Measurements from ENCODE around the gene GALNT10.
A peak's percentile ranks its signal among the peaks of the same experiment; 100 is the strongest.

The GALNT10 gene

GRCh38 chr5:154405078-154405792, 214.7 kb downstream of the GALNT10 start:
- peak; percentile 85 for DNase-seq (ENCODE audit: low spot score)
- H3K27ac ChIP-seq, result no peak overlapping the region
- peak; percentile 81 for TF ChIP-seq CTCF (IDR thresholded peaks at IDR 0.05)
- H3K4me3 ChIP-seq, result peak overlapping the region; percentile 64

GRCh38 chr5:154406231-154406630, 215.7 kb downstream of the GALNT10 start:
- TF ChIP-seq CTCF (IDR thresholded peaks at IDR 0.05), result no peak
- no peak for DNase-seq (ENCODE audit: low spot score)
- Histone ChIP-seq H3K27ac (no peak overlapping the region), H3K4me3 (no peak overlapping the region)

GRCh38 chr5:154406826-154407225, 216.3 kb downstream of the GALNT10 start:
- no peak overlapping the region for H3K27ac ChIP-seq
- no peak overlapping the region for H3K4me3 ChIP-seq
- DNase-seq (ENCODE audit: low spot score), result no peak
- TF ChIP-seq CTCF (IDR thresholded peaks at IDR 0.05), result no peak

- H3K4me3 ChIP-seq, result no peak overlapping the region
- no peak overlapping the region for H3K27ac ChIP-seq
- DNase-seq (ENCODE audit: low spot score), result no peak
- TF ChIP-seq CTCF (IDR thresholded peaks at IDR 0.05), result no peak
Observed at GRCh38 chr5:154408811-154409210, 218.3 kb downstream of the GALNT10 start.

- Histone ChIP-seq H3K4me3 (no peak overlapping the region), H3K27ac (no peak overlapping the region)
- TF ChIP-seq CTCF (IDR thresholded peaks at IDR 0.05), result no peak
- DNase-seq (ENCODE audit: low spot score), result no peak
Observed at GRCh38 chr5:154409230-154409840, 218.8 kb downstream of the GALNT10 start.

GRCh38 chr5:154410008-154410407, 219.5 kb downstream of the GALNT10 start:
- Histone ChIP-seq H3K27ac (no peak overlapping the region), H3K4me3 (no peak overlapping the region)
- no peak for DNase-seq (ENCODE audit: low spot score)
- TF ChIP-seq CTCF (IDR thresholded peaks at IDR 0.05), result no peak

GRCh38 chr5:154410786-154411185, 220.3 kb downstream of the GALNT10 start:
- DNase-seq (ENCODE audit: low spot score), result peak; percentile 52
- Histone ChIP-seq H3K27ac (no peak overlapping the region), H3K4me3 (no peak overlapping the region)
- TF ChIP-seq CTCF (IDR thresholded peaks at IDR 0.05), result no peak
